GM23338 (cell line): ENCODE results near the gene ZNF670.

Experiments
- CREB1 ChIP-seq: fragments of 250-450 bp; sonication (Bioruptor Pico); IDR thresholded peaks from 2 replicates; pipeline ENCODE4 v1.5.0; 2020; ENCODE audit warnings: low read depth, mild to moderate bottlenecking, moderate library complexity
- EZH2 ChIP-seq: fragments of 200-600 bp; sonication (generic); IDR thresholded peaks from one replicate; pipeline ENCODE4 v1.8.0; 2017; ENCODE audit warnings: antibody characterized with exemption, mild to moderate bottlenecking, low read depth; ENCODE audit not compliant: unreplicated experiment
- EZH2phosphoT487 ChIP-seq: fragments of 200-600 bp; sonication (generic); IDR thresholded peaks from one replicate; pipeline ENCODE4 v1.8.1; 2018; ENCODE audit warnings: antibody characterized with exemption; ENCODE audit not compliant: unreplicated experiment
- JUNB ChIP-seq: IDR thresholded peaks from one replicate; pipeline ENCODE4 v1.6.1; 2016; ENCODE audit warnings: antibody characterized with exemption; ENCODE audit not compliant: unreplicated experiment
- NANOG ChIP-seq: IDR thresholded peaks from 2 replicates; pipeline ENCODE4 v1.6.1; 2016; ENCODE audit warnings: antibody characterized with exemption, borderline replicate concordance
- POLR2AphosphoS5 ChIP-seq: IDR thresholded peaks from 2 replicates; pipeline ENCODE4 v1.6.1; 2016; ENCODE audit warnings: antibody characterized with exemption, low read depth
- ZNF114 ChIP-seq: fragments of 250-450 bp; sonication (Bioruptor Pico); IDR thresholded peaks from 2 replicates; pipeline ENCODE4 v1.5.0; 2020; ENCODE audit warnings: mild to moderate bottlenecking, moderate library complexity
- TF ChIP-seq, protein P1 (sequence below), 2 experiments: fragments of 200-600 bp in 1 of 2; sonication (generic) in 1 of 2; conservative IDR thresholded peaks; 2 replicates each; pipeline versions ENCODE4 v1.5.1 to v1.6.1; 2016 to 2017; ENCODE audit warnings: antibody characterized with exemption in 2 of 2, low read depth in 2 of 2, mild to moderate bottlenecking in 2 of 2, moderate library complexity in 1 of 2
- TF ChIP-seq, protein P2 (sequence below): IDR thresholded peaks from one replicate; pipeline ENCODE4 v1.6.1; 2018; ENCODE audit warnings: antibody characterized with exemption; ENCODE audit not compliant: unreplicated experiment
- TF ChIP-seq, protein P3 (sequence below): IDR thresholded peaks from 2 replicates; pipeline ENCODE4 v1.6.1; 2016; ENCODE audit warnings: antibody characterized with exemption
- TF ChIP-seq, protein P4 (sequence below): fragments of 250-450 bp; sonication (Bioruptor Pico); IDR thresholded peaks from 2 replicates; pipeline ENCODE4 v1.5.0; 2020; ENCODE audit warnings: mild to moderate bottlenecking, moderate library complexity

DNA sequence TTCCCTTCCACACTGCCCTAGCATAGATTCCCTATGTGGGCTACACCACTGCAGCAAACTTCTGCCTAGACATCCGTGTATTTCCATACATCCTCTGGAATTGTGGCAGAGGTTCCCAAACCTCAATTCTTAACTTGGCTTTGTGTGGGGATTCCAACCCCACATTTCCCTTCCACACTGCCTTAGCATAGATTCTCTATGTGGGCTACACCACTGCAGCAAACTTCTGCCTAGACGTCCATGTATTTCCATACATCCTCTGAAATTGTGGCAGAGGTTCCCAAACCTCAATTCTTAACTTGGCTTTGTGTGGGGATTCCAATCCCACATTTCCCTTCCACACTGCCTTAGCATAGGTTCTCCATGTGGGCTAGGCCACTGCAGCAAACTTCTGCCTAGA lies 31.4 kb downstream of the ZNF670 start:
- TF ChIP-seq, protein P1, sequence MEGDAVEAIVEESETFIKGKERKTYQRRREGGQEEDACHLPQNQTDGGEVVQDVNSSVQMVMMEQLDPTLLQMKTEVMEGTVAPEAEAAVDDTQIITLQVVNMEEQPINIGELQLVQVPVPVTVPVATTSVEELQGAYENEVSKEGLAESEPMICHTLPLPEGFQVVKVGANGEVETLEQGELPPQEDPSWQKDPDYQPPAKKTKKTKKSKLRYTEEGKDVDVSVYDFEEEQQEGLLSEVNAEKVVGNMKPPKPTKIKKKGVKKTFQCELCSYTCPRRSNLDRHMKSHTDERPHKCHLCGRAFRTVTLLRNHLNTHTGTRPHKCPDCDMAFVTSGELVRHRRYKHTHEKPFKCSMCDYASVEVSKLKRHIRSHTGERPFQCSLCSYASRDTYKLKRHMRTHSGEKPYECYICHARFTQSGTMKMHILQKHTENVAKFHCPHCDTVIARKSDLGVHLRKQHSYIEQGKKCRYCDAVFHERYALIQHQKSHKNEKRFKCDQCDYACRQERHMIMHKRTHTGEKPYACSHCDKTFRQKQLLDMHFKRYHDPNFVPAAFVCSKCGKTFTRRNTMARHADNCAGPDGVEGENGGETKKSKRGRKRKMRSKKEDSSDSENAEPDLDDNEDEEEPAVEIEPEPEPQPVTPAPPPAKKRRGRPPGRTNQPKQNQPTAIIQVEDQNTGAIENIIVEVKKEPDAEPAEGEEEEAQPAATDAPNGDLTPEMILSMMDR (conservative IDR thresholded peaks at IDR 0.05; ENCODE audit: low read depth in 2 of 2) = no peak
- no peak for TF ChIP-seq EZH2phosphoT487
- TF ChIP-seq, protein P2, sequence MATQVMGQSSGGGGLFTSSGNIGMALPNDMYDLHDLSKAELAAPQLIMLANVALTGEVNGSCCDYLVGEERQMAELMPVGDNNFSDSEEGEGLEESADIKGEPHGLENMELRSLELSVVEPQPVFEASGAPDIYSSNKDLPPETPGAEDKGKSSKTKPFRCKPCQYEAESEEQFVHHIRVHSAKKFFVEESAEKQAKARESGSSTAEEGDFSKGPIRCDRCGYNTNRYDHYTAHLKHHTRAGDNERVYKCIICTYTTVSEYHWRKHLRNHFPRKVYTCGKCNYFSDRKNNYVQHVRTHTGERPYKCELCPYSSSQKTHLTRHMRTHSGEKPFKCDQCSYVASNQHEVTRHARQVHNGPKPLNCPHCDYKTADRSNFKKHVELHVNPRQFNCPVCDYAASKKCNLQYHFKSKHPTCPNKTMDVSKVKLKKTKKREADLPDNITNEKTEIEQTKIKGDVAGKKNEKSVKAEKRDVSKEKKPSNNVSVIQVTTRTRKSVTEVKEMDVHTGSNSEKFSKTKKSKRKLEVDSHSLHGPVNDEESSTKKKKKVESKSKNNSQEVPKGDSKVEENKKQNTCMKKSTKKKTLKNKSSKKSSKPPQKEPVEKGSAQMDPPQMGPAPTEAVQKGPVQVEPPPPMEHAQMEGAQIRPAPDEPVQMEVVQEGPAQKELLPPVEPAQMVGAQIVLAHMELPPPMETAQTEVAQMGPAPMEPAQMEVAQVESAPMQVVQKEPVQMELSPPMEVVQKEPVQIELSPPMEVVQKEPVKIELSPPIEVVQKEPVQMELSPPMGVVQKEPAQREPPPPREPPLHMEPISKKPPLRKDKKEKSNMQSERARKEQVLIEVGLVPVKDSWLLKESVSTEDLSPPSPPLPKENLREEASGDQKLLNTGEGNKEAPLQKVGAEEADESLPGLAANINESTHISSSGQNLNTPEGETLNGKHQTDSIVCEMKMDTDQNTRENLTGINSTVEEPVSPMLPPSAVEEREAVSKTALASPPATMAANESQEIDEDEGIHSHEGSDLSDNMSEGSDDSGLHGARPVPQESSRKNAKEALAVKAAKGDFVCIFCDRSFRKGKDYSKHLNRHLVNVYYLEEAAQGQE = no peak
- TF ChIP-seq, protein P3, sequence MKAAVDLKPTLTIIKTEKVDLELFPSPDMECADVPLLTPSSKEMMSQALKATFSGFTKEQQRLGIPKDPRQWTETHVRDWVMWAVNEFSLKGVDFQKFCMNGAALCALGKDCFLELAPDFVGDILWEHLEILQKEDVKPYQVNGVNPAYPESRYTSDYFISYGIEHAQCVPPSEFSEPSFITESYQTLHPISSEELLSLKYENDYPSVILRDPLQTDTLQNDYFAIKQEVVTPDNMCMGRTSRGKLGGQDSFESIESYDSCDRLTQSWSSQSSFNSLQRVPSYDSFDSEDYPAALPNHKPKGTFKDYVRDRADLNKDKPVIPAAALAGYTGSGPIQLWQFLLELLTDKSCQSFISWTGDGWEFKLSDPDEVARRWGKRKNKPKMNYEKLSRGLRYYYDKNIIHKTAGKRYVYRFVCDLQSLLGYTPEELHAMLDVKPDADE = no peak
- TF ChIP-seq POLR2AphosphoS5 = no peak
- TF ChIP-seq EZH2 = no peak
- TF ChIP-seq CREB1 (CRISPR knock-in tag) = no peak
- TF ChIP-seq JUNB = no peak
- TF ChIP-seq, protein P4, sequence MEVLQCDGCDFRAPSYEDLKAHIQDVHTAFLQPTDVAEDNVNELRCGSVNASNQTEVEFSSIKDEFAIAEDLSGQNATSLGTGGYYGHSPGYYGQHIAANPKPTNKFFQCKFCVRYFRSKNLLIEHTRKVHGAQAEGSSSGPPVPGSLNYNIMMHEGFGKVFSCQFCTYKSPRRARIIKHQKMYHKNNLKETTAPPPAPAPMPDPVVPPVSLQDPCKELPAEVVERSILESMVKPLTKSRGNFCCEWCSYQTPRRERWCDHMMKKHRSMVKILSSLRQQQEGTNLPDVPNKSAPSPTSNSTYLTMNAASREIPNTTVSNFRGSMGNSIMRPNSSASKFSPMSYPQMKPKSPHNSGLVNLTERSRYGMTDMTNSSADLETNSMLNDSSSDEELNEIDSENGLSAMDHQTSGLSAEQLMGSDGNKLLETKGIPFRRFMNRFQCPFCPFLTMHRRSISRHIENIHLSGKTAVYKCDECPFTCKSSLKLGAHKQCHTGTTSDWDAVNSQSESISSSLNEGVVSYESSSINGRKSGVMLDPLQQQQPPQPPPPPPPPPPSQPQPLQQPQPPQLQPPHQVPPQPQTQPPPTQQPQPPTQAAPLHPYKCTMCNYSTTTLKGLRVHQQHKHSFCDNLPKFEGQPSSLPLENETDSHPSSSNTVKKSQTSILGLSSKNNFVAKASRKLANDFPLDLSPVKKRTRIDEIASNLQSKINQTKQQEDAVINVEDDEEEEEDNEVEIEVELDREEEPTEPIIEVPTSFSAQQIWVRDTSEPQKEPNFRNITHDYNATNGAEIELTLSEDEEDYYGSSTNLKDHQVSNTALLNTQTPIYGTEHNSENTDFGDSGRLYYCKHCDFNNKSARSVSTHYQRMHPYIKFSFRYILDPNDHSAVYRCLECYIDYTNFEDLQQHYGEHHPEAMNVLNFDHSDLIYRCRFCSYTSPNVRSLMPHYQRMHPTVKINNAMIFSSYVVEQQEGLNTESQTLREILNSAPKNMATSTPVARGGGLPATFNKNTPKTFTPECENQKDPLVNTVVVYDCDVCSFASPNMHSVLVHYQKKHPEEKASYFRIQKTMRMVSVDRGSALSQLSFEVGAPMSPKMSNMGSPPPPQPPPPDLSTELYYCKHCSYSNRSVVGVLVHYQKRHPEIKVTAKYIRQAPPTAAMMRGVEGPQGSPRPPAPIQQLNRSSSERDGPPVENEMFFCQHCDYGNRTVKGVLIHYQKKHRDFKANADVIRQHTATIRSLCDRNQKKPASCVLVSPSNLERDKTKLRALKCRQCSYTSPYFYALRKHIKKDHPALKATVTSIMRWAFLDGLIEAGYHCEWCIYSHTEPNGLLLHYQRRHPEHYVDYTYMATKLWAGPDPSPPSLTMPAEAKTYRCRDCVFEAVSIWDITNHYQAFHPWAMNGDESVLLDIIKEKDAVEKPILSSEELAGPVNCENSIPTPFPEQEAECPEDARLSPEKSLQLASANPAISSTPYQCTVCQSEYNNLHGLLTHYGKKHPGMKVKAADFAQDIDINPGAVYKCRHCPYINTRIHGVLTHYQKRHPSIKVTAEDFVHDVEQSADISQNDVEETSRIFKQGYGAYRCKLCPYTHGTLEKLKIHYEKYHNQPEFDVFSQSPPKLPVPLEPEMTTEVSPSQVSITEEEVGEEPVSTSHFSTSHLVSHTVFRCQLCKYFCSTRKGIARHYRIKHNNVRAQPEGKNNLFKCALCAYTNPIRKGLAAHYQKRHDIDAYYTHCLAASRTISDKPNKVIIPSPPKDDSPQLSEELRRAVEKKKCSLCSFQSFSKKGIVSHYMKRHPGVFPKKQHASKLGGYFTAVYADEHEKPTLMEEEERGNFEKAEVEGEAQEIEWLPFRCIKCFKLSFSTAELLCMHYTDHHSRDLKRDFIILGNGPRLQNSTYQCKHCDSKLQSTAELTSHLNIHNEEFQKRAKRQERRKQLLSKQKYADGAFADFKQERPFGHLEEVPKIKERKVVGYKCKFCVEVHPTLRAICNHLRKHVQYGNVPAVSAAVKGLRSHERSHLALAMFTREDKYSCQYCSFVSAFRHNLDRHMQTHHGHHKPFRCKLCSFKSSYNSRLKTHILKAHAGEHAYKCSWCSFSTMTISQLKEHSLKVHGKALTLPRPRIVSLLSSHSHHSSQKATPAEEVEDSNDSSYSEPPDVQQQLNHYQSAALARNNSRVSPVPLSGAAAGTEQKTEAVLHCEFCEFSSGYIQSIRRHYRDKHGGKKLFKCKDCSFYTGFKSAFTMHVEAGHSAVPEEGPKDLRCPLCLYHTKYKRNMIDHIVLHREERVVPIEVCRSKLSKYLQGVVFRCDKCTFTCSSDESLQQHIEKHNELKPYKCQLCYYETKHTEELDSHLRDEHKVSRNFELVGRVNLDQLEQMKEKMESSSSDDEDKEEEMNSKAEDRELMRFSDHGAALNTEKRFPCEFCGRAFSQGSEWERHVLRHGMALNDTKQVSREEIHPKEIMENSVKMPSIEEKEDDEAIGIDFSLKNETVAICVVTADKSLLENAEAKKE (CRISPR knock-in tag) = no peak
- no peak for TF ChIP-seq ZNF114
- no peak for TF ChIP-seq NANOG
